Measurements from ENCODE around the gene FAM171A1.
A peak's percentile ranks its signal among the peaks of the same experiment; 100 is the strongest.

Gene FAM171A1

DNA sequence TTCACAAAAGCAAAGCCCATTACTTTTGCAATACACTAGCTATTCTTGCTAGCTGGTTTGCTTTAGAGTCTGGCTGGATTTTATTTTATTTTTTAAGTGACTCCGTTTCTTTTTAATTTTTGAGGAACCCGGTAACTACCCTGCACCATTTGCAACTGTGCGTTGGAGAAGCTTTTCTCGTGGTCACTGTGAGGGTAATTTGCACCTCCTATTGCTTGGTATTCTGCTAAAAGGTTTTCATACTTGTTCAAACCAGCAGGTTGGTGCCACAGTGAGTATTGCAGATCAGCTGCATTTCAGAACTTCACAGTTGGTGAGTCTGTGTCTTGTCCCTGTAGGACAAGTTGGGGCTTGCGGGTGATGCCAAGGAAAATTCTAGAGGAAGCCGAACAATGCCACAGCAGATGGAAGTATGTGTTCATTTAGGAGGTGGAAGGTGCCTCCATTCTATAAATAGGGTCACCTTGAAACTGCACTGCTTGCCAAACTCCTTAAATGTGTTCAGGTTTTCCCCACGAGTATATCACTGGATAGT is 198.7 kb downstream of the FAM171A1 start:
- TF ChIP-seq ZNF274 (IDR thresholded peaks at IDR 0.05; ENCODE audit: low read depth, low read length) = no peak
- H3K4me3 ChIP-seq (ENCODE audit: low read length) = no peak overlapping the region

DNA sequence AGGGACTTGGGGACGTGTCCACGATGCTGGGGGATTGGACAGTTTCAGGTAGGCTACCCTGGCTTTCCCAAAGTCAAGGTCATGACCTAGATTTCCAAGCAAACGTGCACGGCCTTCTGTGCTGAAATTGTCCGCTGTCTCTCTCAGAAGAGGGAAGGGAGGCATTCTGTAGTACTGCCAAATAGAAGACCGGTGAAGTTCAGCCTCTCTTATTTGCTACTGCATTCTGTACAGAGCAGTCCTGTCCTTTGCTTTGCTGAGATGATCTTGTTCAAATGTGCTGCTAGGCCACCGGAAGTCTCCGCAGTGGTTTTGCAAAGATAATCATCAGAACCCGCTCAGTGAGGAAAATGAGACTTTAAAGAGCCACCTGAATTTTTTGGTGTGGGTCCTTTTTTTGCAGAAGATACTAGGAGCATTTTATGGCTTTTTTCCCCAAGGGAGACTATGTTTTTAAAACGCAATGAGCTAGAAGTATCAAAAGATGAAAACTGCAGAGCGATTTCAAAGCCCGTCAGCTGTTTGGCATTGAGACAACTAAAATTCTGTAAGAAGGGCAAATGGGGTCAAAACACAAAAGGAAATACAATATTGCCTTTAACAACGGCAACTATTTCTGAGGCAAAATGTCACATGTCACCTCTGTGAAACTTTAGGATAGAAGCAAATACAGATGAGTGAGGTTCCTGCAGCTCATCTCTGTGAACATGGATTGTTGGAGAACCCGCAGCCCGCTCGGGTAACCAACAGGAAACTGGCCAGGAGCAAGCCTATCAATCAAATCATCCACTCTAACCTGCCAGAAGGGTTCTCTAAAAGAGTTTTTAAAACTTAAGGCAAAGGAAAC is 201.3 kb downstream of the FAM171A1 start:
- H3K4me3 ChIP-seq (ENCODE audit: low read length) = peak overlapping the region; percentile 6; the same call in 1 of the 2 replicates
- no peak for TF ChIP-seq ZNF274 (IDR thresholded peaks at IDR 0.05; ENCODE audit: low read depth, low read length)

DNA sequence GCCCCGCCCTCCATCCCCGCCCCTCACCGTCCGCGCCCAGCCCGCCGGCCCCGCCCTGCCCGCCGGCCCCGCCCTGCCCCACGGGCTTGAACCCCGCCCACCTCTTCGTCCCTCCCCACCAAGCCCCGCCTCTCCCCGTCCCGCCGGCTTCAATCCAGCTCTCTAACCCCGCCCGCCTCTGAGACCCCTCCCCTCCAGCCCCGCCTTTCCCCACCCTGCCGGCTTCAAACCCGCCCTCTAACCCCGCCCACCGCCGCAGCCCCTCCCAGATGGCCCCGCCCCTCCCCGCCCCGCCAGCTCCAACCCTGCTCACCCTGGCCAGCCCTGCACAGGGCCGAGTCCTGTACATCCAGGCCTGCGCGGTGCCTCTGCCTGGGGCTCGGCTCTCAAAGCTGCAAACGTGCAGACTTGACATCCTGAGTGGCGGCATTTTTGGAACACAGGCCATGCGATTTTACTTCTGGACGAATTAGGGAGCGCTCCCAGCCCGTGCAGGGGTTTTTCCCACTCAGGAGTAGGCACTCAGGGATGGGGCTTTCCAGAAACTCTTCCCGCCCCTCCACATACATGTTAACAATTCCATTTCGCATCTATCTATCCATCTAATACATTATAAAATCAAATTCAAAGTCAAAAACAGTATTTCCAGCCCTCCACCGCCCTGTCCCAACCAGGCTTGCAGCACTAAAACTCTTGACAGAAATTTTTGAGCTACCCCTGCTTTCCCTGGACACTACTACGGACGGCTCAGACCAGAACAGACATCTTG is 202.1 kb downstream of the FAM171A1 start:
- no peak for TF ChIP-seq ZNF274 (IDR thresholded peaks at IDR 0.05; ENCODE audit: low read depth, low read length)

DNA sequence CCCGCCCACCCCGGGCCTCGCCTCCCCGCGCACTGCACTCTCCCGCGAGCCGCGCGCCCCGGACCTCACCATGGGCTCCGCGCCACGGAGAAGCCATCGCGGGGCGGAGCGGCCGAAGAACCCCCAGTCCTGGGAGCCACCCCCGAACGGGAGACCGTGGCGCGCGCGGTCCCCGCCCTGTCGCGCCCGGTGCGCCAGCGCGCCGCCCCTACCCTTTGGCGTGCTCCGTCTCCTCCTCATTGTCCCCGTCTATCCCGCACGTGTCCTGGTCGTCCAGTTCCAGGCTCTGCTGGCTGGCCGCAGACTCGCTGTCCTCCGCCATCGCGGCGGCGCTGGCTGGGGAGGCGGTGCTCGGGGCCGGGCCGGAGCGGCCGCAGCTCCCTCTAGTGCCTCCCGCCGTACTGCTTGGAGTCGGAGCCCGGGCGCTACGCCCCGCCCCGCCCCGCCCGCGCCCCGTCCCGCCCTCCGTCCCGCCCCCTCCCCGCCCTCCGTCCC is 202.8 kb downstream of the FAM171A1 start, which contains the start of gene NMT2:
Gene NMT2, minus strand, starts transcription at position 403 of the 495 bp plus-strand sequence. Its CDS starts 81 bp downstream, at position 322.
- peak within 1 kb of the TSS; percentile 92 for H3K4me3 ChIP-seq (ENCODE audit: low read length)
- no peak for TF ChIP-seq ZNF274 (IDR thresholded peaks at IDR 0.05; ENCODE audit: low read depth, low read length)

More for the DNA sequence above, 202.1 kb downstream of the FAM171A1 start:
- peak overlapping the region; percentile 40; the same call in 1 of the 2 replicates for H3K4me3 ChIP-seq (ENCODE audit: low read length)

- H3K4me3 ChIP-seq (ENCODE audit: low read length) = peak overlapping the region; percentile 92
- TF ChIP-seq ZNF274 (IDR thresholded peaks at IDR 0.05; ENCODE audit: low read depth, low read length) = no peak
Observed at GRCh38 chr10:15167411-15168290, 203.4 kb downstream of the FAM171A1 start.

DNA sequence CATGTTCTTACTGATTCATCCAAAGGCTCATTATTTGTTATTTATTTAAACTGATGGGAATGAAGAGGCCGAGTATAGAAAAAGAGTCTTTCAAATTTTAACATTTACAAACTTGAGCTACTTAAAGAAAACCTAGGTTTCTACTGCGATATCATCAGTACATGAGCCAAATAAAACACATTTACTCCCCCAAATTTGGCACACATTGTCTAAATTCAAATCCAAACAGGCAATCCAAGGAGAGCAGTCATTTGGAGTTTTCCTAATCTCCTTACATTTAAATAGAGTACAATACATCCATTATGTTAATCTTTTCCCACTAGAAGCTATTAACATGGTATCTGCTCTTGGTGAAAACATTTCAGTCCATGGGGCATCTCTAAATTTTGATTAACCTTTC is 204.8 kb downstream of the FAM171A1 start:
- no peak for TF ChIP-seq ZNF274 (IDR thresholded peaks at IDR 0.05; ENCODE audit: low read depth, low read length)
- peak overlapping the region; percentile 92 for H3K4me3 ChIP-seq (ENCODE audit: low read length)

GRCh38 chr10:15163253-15163828 is 207.7 kb downstream of the FAM171A1 start:
- TF ChIP-seq ZNF274 (IDR thresholded peaks at IDR 0.05; ENCODE audit: low read depth, low read length) = no peak
- no peak overlapping the region for H3K4me3 ChIP-seq (ENCODE audit: low read length)
